AG09319 (cell line): ENCODE measurements around the gene CPSF4.
"Not testable (repeated sequence)": the region's sequence is repeated elsewhere in the genome, so short reads cannot be mapped to it uniquely, and the experiment has no call there.

Experiments
- DNase-seq: peaks from one replicate; pipeline ENCODE4 v3.0.0-alpha.2; 2010; ENCODE audit warnings: low read depth; ENCODE audit errors: extremely low read depth
- TF ChIP-seq, protein P1 (sequence below): IDR thresholded peaks from 2 replicates; pipeline ENCODE4 v1.5.1; 2011; ENCODE audit warnings: low read depth, mild to moderate bottlenecking, inconsistent platforms, low read length, moderate library complexity

The CPSF4 gene

DNA sequence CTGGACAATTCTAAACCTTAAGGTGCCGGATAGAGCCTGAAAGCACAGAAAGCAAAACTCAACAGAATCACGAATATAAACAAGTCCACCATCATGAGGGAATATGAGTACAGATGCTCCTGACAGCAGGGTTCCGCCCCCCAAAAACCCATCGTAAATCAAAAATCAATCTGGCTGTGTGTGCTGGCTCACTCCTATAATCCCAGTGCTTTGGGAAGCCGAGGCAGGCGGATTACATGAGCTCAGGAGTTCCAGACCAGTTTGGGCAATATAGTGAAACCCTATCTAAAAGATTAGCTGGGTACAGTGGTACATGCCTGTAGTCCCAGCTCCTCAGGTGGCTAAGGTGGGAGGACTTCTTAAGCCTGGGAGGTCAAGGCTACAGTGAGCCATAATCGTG, 17.8 kb upstream of the CPSF4 start:
- TF ChIP-seq, protein P1, sequence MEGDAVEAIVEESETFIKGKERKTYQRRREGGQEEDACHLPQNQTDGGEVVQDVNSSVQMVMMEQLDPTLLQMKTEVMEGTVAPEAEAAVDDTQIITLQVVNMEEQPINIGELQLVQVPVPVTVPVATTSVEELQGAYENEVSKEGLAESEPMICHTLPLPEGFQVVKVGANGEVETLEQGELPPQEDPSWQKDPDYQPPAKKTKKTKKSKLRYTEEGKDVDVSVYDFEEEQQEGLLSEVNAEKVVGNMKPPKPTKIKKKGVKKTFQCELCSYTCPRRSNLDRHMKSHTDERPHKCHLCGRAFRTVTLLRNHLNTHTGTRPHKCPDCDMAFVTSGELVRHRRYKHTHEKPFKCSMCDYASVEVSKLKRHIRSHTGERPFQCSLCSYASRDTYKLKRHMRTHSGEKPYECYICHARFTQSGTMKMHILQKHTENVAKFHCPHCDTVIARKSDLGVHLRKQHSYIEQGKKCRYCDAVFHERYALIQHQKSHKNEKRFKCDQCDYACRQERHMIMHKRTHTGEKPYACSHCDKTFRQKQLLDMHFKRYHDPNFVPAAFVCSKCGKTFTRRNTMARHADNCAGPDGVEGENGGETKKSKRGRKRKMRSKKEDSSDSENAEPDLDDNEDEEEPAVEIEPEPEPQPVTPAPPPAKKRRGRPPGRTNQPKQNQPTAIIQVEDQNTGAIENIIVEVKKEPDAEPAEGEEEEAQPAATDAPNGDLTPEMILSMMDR: no peak

DNA sequence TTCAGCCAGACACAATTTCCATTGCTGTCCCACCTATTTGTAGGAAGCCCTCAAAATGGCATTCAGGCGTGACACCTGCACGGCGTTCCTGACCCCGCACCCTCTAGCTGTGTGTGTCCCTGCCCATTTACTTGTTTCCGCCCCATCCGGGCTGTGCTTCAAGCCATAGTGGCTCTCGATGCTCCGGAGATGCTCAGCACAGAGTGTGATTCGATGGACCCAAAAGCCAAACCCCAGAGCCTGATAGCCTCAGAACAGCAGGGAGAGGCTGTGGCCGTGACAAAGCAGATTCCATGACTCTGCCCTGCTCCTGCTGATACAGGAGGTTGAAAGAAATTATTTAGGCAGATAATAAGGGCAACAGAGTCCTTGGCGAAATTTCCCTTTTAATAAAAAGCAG, 16.6 kb upstream of the CPSF4 start:
- no peak for DNase-seq
- TF ChIP-seq, protein P1: no peak

More for the DNA sequence above, 17.8 kb upstream of the CPSF4 start:
- DNase-seq: no peak

GRCh38 chr7:99422625-99423024, 16.1 kb upstream of the CPSF4 start:
- DNase-seq: no peak
- TF ChIP-seq, protein P1: no peak

DNA sequence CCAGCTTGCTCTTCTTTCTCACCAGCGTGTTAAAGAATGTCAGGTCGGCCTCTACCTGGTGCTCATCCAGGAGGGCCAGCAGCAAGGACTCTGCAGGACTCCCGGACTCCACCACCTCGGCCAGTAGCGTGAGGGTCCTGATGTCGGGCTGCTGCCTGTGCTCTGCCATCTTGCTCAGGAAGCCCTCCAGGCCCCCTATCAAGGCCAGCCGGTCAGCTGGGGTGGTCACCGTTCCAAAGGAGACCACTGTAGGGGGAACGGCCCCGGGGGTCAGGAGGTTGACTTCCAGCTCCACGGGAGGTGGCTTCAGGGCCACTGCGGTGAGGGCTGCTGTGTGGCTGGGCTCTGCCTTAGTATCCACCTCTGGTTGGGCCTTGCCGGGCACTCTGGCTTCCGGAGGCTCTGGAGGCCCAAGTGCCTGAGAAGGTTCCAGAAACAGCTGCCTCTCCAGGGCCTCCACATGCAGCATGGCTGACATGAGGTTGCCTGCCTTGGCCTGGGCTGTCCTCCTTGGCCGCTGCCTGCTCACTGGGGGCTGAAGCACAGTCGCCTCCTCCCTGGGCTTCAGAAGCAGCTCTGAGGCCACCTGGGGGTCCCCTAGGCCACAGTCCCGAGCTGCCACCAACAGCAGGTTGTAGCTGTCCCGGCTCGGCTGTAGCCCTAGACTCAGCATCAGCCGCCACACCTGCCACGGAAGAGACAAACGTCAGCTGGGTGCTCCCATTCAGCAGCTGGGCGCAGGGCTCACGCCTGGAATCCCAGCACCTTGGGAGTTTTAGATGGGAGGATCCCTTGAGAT, 13.6 kb upstream of the CPSF4 start:
- TF ChIP-seq, protein P1: no peak
- DNase-seq: no peak

DNA sequence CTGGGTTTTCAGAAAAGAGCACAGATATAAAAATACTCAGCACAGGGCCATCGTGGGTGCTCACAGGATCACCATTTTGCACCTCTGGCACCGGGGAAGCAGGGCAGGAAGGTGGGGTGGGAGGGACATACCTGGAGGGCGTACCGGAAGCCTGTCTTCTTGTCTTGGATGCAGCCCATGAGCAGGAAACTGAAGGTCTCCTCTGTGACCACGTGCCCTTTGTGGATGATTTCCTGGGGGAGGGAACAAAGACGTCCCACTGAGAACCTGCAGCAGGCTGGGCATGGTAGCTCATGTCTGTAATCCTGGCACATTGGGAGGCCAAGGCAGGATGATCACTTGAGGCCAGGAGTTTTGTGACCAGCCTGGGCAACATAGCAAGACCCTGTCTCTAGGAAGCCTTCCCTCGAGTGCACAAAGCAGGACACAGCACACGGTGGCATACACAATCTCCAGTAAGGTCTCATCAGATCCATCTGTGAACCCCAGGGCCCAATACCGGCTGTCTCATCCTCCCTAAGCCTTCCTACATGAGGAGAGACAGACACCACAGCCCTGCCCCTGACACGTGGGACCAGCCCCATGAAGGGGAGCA, 9.7 kb upstream of the CPSF4 start:
- DNase-seq: no peak
- TF ChIP-seq, protein P1: no peak

GRCh38 chr7:99429756-99430155, 9.0 kb upstream of the CPSF4 start:
- DNase-seq: no peak
- TF ChIP-seq, protein P1: no peak

DNA sequence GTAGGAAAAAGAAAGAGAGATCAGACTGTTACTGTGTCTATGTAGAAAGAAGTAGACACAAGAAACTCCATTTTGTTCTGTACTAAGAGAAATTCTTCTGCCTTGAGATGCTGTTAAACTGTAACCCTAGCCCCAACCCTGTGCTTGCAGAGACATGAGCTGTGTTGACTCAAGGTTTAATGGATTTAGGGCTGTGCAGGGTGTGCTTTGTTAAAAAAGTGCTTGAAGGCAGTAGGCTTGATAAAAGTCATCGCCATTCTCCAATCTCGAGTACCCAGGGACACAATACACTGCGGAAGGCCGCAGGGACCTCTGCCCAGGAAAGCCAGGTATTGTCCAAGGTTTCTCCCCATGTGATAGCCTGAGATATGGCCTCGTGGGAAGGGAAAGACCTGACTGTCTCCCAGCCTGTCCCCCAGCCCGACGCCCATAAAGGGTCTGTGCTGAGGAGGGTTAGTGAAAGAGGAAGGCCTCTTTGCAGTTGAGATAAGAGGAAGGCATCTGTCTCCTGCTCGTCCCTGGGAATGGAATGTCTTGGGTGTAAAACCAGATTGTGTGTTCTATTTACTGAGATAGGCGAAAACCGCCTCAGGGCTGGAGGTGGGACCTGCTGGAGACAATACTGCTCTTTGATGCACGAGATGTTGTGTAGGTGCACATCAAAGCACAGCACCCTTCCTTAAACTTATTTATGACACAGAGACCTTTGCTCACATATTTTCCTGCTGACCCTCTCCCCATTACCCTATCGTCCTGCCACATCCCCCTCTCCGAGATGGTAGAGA, 6.8 kb upstream of the CPSF4 start:
- DNase-seq: not testable (repeated sequence)
